Tongue (tissue), 2 donors: ENCODE results near the gene CCDC9B. TPM values are rescaled to one million over a fixed set of nuclear protein-coding genes. Genes with fewer than 3 reads are reported as not detected.
A peak's percentile ranks its signal among the peaks of the same experiment; 100 is the strongest.

Source experiments
- DNase-seq: peaks from one replicate; pipeline ENCODE4 v3.0.0-alpha.2; 2015
- total RNA-seq: library from RNA; depleted of rRNA; stranded (reverse); fragments of >200 nt; gene quantifications from one replicate; pipeline ENCODE4 v1.2.3, GENCODE V29; 2014

The CCDC9B gene
- total RNA-seq, 1 donor from 2014 or later, result 25.4 TPM

GRCh38 chr15:40289140-40289775 lies 51.5 kb downstream of the CCDC9B start:
- no peak for DNase-seq

GRCh38 chr15:40287968-40288367 lies 52.8 kb downstream of the CCDC9B start:
- DNase-seq, result no peak

- DNase-seq, result no peak
Measured at GRCh38 chr15:40287505-40287904, 53.2 kb downstream of the CCDC9B start.

- no peak for DNase-seq
Measured at GRCh38 chr15:40286794-40287193, 53.9 kb downstream of the CCDC9B start.

GRCh38 chr15:40286061-40286532 lies 54.6 kb downstream of the CCDC9B start:
- peak; percentile 33 for DNase-seq

- no peak for DNase-seq
Measured at GRCh38 chr15:40285554-40286011, 55.2 kb downstream of the CCDC9B start.

GRCh38 chr15:40285151-40285550 lies 55.6 kb downstream of the CCDC9B start:
- peak; percentile 64 for DNase-seq

- DNase-seq, result no peak
Measured at GRCh38 chr15:40283615-40284300, 57.0 kb downstream of the CCDC9B start.

- DNase-seq, result peak; percentile 39
Measured at GRCh38 chr15:40282869-40283614, 57.7 kb downstream of the CCDC9B start, which contains the start of gene ANKRD63. ANKRD63 (minus strand) TSS chr15:40283064; CDS start chr15:40282586, 478 bp downstream.

- DNase-seq, result no peak
Measured at GRCh38 chr15:40282147-40282868, 58.4 kb downstream of the CCDC9B start.

GRCh38 chr15:40281801-40282146 lies 59.0 kb downstream of the CCDC9B start:
- no peak for DNase-seq

Other genes starting within 250 kb of the CCDC9B start
- gene BMF, start 232.1 kb downstream of the CCDC9B start, total RNA-seq, result 20.1 TPM
- gene BUB1B, start 179.9 kb downstream of the CCDC9B start, total RNA-seq, result 26.4 TPM
- gene PAK6, start 101.9 kb downstream of the CCDC9B start, total RNA-seq, result 2.5 TPM
- gene ANKRD63, start 57.9 kb downstream of the CCDC9B start, total RNA-seq, result 2.4 TPM
- gene PLCB2, start 33.0 kb downstream of the CCDC9B start, total RNA-seq, result 8.7 TPM
- 19.4 TPM for gene INAFM2, start 17.2 kb downstream of the CCDC9B start, total RNA-seq
- gene PHGR1, start 10.1 kb upstream of the CCDC9B start, total RNA-seq, result not detected
- 4.1 TPM for gene DISP2, start 17.3 kb upstream of the CCDC9B start, total RNA-seq
- 25.6 TPM for gene KNSTRN, start 41.8 kb upstream of the CCDC9B start, total RNA-seq
- gene IVD, start 64.9 kb upstream of the CCDC9B start, total RNA-seq, result 52.8 TPM
- 13.6 TPM for gene BAHD1, start 100.0 kb upstream of the CCDC9B start, total RNA-seq
- 17.2 TPM for gene CHST14, start 130.0 kb upstream of the CCDC9B start, total RNA-seq
- 21.5 TPM for gene CCDC32, start 224.1 kb upstream of the CCDC9B start, total RNA-seq
- 17.6 TPM for gene RPUSD2, start 228.4 kb upstream of the CCDC9B start, total RNA-seq